ENCODE results near the gene VSIG10L.

- TF ChIP-seq CTCF (conservative IDR thresholded peaks at IDR 0.05; ENCODE audit: low read length) (no peak), EZH2phosphoT487 (IDR thresholded peaks at IDR 0.05; ENCODE audit: borderline replicate concordance, low read depth, low read length) (no peak)
Measured at GRCh38 chr19:51380379-51380778, 38.4 kb upstream of the VSIG10L start.
